H9 (cell line): ENCODE data around the gene KLHL41. TPM values are rescaled to one million over a fixed set of nuclear protein-coding genes. Genes with fewer than 3 reads are reported as not detected.

Experiments
- DNase-seq: peaks from one replicate; pipeline ENCODE4 v3.0.0-alpha.2; 2017
- H2AFZ ChIP-seq: one replicate; pipeline ENCODE4 v1.6.1; 2013; ENCODE audit warnings: mild to moderate bottlenecking, low read length, control low read depth, moderate library complexity
- H2AK5ac ChIP-seq: 2 replicates; pipeline ENCODE4 v1.6.1; 2013; ENCODE audit warnings: low read length, control low read depth, mixed read lengths; ENCODE audit not compliant: insufficient read length
- H2BK120ac ChIP-seq: one replicate; pipeline ENCODE4 v1.6.1; 2013; ENCODE audit warnings: low read depth, mild to moderate bottlenecking, low read length, control low read depth, inconsistent platforms; ENCODE audit not compliant: poor library complexity, severe bottlenecking
- H2BK12ac ChIP-seq: 2 replicates; pipeline ENCODE4 v1.6.1; 2013; ENCODE audit warnings: low read length, control low read depth, mixed read lengths, low read depth; ENCODE audit not compliant: insufficient read length
- H2BK15ac ChIP-seq: 2 replicates; pipeline ENCODE4 v1.6.1; 2013; ENCODE audit warnings: low read depth, low read length, control low read depth
- H2BK20ac ChIP-seq: one replicate; pipeline ENCODE4 v1.6.1; 2013; ENCODE audit warnings: low read depth, mild to moderate bottlenecking, low read length, control low read depth, inconsistent platforms; ENCODE audit not compliant: poor library complexity, severe bottlenecking
- H2BK5ac ChIP-seq: 2 replicates; pipeline ENCODE4 v1.6.1; 2013; ENCODE audit warnings: low read length, control low read depth, mixed read lengths; ENCODE audit not compliant: insufficient read length
- H3K14ac ChIP-seq: 2 replicates; pipeline ENCODE4 v1.6.1; 2013; ENCODE audit warnings: low read length, control low read depth; ENCODE audit not compliant: insufficient read depth
- H3K18ac ChIP-seq: 2 replicates; pipeline ENCODE4 v1.6.1; 2013; ENCODE audit warnings: low read depth, mild to moderate bottlenecking, mixed read lengths, low read length, control low read depth; ENCODE audit not compliant: insufficient read length
- H3K23ac ChIP-seq: 2 replicates; pipeline ENCODE4 v1.6.1; 2013; ENCODE audit warnings: low read length, control low read depth, mixed read lengths, low read depth; ENCODE audit not compliant: insufficient read length
- H3K23me2 ChIP-seq: 2 replicates; pipeline ENCODE4 v1.6.1; 2013; ENCODE audit warnings: low read depth, mild to moderate bottlenecking, mixed read lengths, low read length, control low read depth; ENCODE audit not compliant: insufficient read length, poor library complexity, severe bottlenecking
- H3K27ac ChIP-seq: 2 replicates; pipeline ENCODE4 v1.5.1; 2013; ENCODE audit warnings: low read length, control low read depth, mixed read lengths, low read depth; ENCODE audit not compliant: insufficient read length
- H3K27me3 ChIP-seq: 2 replicates; pipeline ENCODE4 v1.6.1; 2013; ENCODE audit warnings: low read length, control low read depth, inconsistent platforms; ENCODE audit not compliant: insufficient read depth
- H3K4ac ChIP-seq: 2 replicates; pipeline ENCODE4 v1.6.1; 2013; ENCODE audit warnings: low read depth, mild to moderate bottlenecking, control low read depth, inconsistent platforms, low read length, moderate library complexity
- H3K4me1 ChIP-seq: 2 replicates; pipeline ENCODE4 v1.6.1; 2013; ENCODE audit warnings: low read length, control low read depth, inconsistent platforms; ENCODE audit not compliant: insufficient read depth
- H3K4me2 ChIP-seq: 2 replicates; pipeline ENCODE4 v1.6.1; 2013; ENCODE audit warnings: low read length, control low read depth, mixed read lengths; ENCODE audit not compliant: insufficient read length, insufficient read depth
- H3K56ac ChIP-seq: 2 replicates; pipeline ENCODE4 v1.6.1; 2013; ENCODE audit warnings: low read depth, mild to moderate bottlenecking, mixed read lengths, low read length, control low read depth; ENCODE audit not compliant: insufficient read length
- H3K79me1 ChIP-seq: 2 replicates; pipeline ENCODE4 v1.6.1; 2013; ENCODE audit warnings: low read depth, mild to moderate bottlenecking, moderate library complexity, low read length, control low read depth, inconsistent platforms; ENCODE audit not compliant: insufficient read depth, poor library complexity, severe bottlenecking
- H3K79me2 ChIP-seq: 2 replicates; pipeline ENCODE4 v1.6.1; 2013; ENCODE audit warnings: low read length, control low read depth, inconsistent platforms; ENCODE audit not compliant: insufficient read depth
- H3K9ac ChIP-seq: 2 replicates; pipeline ENCODE4 v1.6.1; 2013; ENCODE audit warnings: low read length, control low read depth, mixed read lengths; ENCODE audit not compliant: insufficient read length; ENCODE audit errors: extremely low read depth
- H3K9me3 ChIP-seq: one replicate; pipeline ENCODE4 v1.6.1; 2013; ENCODE audit warnings: low read depth, low read length, inconsistent platforms; ENCODE audit not compliant: control insufficient read depth
- H3T11ph ChIP-seq: one replicate; pipeline ENCODE4 v1.6.1; 2013; ENCODE audit warnings: mild to moderate bottlenecking, low read length, control low read depth, inconsistent platforms
- H4K20me1 ChIP-seq: one replicate; pipeline ENCODE4 v1.6.1; 2013; ENCODE audit not compliant: control insufficient read depth, insufficient read length, insufficient read depth
- H4K5ac ChIP-seq: 2 replicates; pipeline ENCODE4 v1.6.1; 2013; ENCODE audit warnings: low read depth, mild to moderate bottlenecking, mixed read lengths, low read length, control low read depth; ENCODE audit not compliant: insufficient read length
- H4K8ac ChIP-seq: replicated peaks from 2 replicates; pipeline ENCODE4 v1.6.1; 2013; ENCODE audit warnings: low read length, control low read depth, mixed read lengths, low read depth; ENCODE audit not compliant: insufficient read length
- H4K91ac ChIP-seq: 2 replicates; pipeline ENCODE4 v1.6.1; 2013; ENCODE audit warnings: low read depth, mild to moderate bottlenecking, moderate library complexity, mixed read lengths, low read length, control low read depth; ENCODE audit not compliant: insufficient read length
- H3K27ac Mint-ChIP-seq, 3 experiments: 2 replicates in 2 of 3; 3 replicates in 1 of 3; pipeline ENCODE4 v1.8.0; 2020 to 2021; ENCODE audit warnings: mixed read lengths in 3 of 3, mild to moderate bottlenecking in 1 of 3, moderate library complexity in 1 of 3
- H3K27me3 Mint-ChIP-seq: 2 replicates; pipeline ENCODE4 v1.8.0; 2021; ENCODE audit warnings: low read depth, mild to moderate bottlenecking, moderate library complexity, mixed read lengths
- H3K36me3 Mint-ChIP-seq, 3 experiments: 2 replicates in 2 of 3; 3 replicates in 1 of 3; pipeline ENCODE4 v1.8.0; 2020 to 2021; ENCODE audit warnings: low read depth in 3 of 3, mixed read lengths in 3 of 3; ENCODE audit not compliant: insufficient read depth in 1 of 3
- H3K4me1 Mint-ChIP-seq, 2 experiments: 2 replicates each; pipeline ENCODE4 v1.8.0; 2020; ENCODE audit warnings: mixed read lengths in 2 of 2
- H3K4me3 Mint-ChIP-seq, 2 experiments: 2 replicates in 1 of 2; 3 replicates in 1 of 2; pipeline ENCODE4 v1.8.0; 2020 to 2021; ENCODE audit warnings: mild to moderate bottlenecking in 2 of 2, mixed read lengths in 2 of 2, moderate library complexity in 1 of 2
- H3K9me3 Mint-ChIP-seq, 2 experiments: 2 replicates in 1 of 2; 3 replicates in 1 of 2; pipeline ENCODE4 v1.8.0; 2020; ENCODE audit warnings: mild to moderate bottlenecking in 2 of 2, mixed read lengths in 2 of 2, moderate library complexity in 1 of 2
- WGBS: extraction: QIAGEN DNeasy Blood & Tissue Kit; methylation state at CpG from one replicate; pipeline ENCODE4 v1.1.7; 2013; ENCODE audit warnings: missing lambda C conversion rate, low lambda C conversion rate, mixed read lengths; ENCODE audit not compliant: insufficient read length; ENCODE audit errors: extremely low coverage; 5-methylcytosine and 5-hydroxymethylcytosine counted together
- total RNA-seq: library from RNA; stranded (reverse); gene quantifications from 2 replicates; pipeline ENCODE4 v1.2.1, GENCODE V29; 2021
- TF ChIP-seq, protein P1 (sequence below): fragments of 200-600 bp; sonication (generic); conservative IDR thresholded peaks from 3 replicates; pipeline ENCODE4 v1.8.0; 2021; ENCODE audit warnings: antibody characterized with exemption, mild to moderate bottlenecking

KLHL41 gene
- total RNA-seq, 1 experiment from 2014 or later, result not detected

DNA sequence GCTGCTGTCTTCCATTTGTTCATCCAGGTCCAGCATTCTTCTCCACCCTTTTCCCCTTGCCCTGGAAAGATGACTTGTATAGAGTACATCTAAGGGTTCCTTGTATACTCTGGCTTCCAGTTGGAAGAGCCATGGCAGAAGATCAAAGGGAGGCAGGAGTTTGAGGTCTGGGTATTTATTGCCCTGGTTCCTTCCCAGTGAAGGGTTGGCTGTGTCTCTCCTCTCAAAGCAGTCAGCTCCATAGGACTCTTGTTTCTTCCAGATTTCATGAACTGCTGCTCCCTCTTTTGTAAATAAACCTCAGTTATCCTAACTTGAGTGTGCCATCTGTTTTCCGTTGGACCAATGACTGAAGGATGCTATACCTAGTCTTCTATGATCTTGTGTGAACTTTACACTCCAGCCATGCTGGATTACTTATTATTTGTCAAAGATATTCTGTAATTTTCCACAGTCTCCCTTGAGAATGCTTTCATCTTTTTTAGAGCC, 23.8 kb upstream of the KLHL41 start:
- no peak overlapping the region for H3K9ac ChIP-seq
- Mint-ChIP-seq H3K4me3 (no peak overlapping the region), H3K9me3 (peaks cover 2% of the 10 kb centered on the region in 2 experiments; a peak in 4 of 5 replicates), H3K36me3 (peaks cover 0 to 2% (median 0%) of the 10 kb centered on the region in 3 experiments; a peak in 2 of 7 replicates), H3K27me3 (peaks cover 30% of the 10 kb centered on the region), H3K4me1 (no peaks in the 10 kb centered on the region), H3K27ac (no peak overlapping the region)
- no peak overlapping the region for H2BK15ac ChIP-seq
- no peaks in the 10 kb centered on the region for H3K4me1 ChIP-seq
- H4K5ac ChIP-seq, result no peak overlapping the region
- H3K9me3 ChIP-seq, result no peaks in the 10 kb centered on the region
- H2BK20ac ChIP-seq, result no peak overlapping the region
- no peak overlapping the region for H3K27ac ChIP-seq
- H2BK120ac ChIP-seq, result no peak overlapping the region
- H3K27me3 ChIP-seq, result peaks cover 9% of the 10 kb centered on the region; the same call in 1 of the 2 replicates
- H4K8ac ChIP-seq, result no peak overlapping the region
- no peaks in the 10 kb centered on the region for H4K20me1 ChIP-seq
- no peak overlapping the region for H3K18ac ChIP-seq
- DNase-seq, result no peak
- no peaks in the 10 kb centered on the region for H3K79me1 ChIP-seq
- no peak overlapping the region for H2BK12ac ChIP-seq
- H4K91ac ChIP-seq, result no peak overlapping the region
- no peaks in the 10 kb centered on the region for H3K79me2 ChIP-seq
- no peak overlapping the region for H3K4me2 ChIP-seq
- no peak overlapping the region for H3K4ac ChIP-seq
- H3K56ac ChIP-seq, result no peak overlapping the region
- H3T11ph ChIP-seq, result no peak overlapping the region
- H3K23me2 ChIP-seq, result no peaks in the 10 kb centered on the region
- TF ChIP-seq, protein P1, sequence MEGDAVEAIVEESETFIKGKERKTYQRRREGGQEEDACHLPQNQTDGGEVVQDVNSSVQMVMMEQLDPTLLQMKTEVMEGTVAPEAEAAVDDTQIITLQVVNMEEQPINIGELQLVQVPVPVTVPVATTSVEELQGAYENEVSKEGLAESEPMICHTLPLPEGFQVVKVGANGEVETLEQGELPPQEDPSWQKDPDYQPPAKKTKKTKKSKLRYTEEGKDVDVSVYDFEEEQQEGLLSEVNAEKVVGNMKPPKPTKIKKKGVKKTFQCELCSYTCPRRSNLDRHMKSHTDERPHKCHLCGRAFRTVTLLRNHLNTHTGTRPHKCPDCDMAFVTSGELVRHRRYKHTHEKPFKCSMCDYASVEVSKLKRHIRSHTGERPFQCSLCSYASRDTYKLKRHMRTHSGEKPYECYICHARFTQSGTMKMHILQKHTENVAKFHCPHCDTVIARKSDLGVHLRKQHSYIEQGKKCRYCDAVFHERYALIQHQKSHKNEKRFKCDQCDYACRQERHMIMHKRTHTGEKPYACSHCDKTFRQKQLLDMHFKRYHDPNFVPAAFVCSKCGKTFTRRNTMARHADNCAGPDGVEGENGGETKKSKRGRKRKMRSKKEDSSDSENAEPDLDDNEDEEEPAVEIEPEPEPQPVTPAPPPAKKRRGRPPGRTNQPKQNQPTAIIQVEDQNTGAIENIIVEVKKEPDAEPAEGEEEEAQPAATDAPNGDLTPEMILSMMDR, result no peak
- H3K23ac ChIP-seq, result no peak overlapping the region
- no CpG with 5 or more reads among the region's 1 CpG for whole genome bisulfite sequencing
- no peak overlapping the region for H2AK5ac ChIP-seq
- no peak overlapping the region for H2BK5ac ChIP-seq
- H2AFZ ChIP-seq, result no peak overlapping the region
- H3K14ac ChIP-seq, result no peak overlapping the region
